Muscle of leg (tissue), 11 donors: ENCODE results near the gene SLC44A3. TPM values are rescaled to one million over a fixed set of nuclear protein-coding genes. Genes with fewer than 3 reads are reported as not detected.
A peak's percentile ranks its signal among the peaks of the same experiment; 100 is the strongest.

Experiments
- DNase-seq: peaks from one replicate; pipeline ENCODE4 v3.0.0; 2013
- H3K27ac ChIP-seq: one replicate; pipeline ENCODE4 v1.5.1; 2013; ENCODE audit warnings: mild to moderate bottlenecking, low read length, control low read depth
- H3K27me3 ChIP-seq: one replicate; pipeline ENCODE4 v1.6.1; 2013; ENCODE audit warnings: low read length; ENCODE audit not compliant: control insufficient read depth, insufficient read depth
- H3K36me3 ChIP-seq: one replicate; pipeline ENCODE4 v1.6.1; 2013; ENCODE audit warnings: low read length; ENCODE audit not compliant: control insufficient read depth, insufficient read depth
- H3K4me1 ChIP-seq: one replicate; pipeline ENCODE4 v1.6.1; 2013; ENCODE audit warnings: low read length; ENCODE audit not compliant: control insufficient read depth, insufficient read depth
- H3K4me3 ChIP-seq: one replicate; pipeline ENCODE4 v1.5.1; 2013; ENCODE audit warnings: low read length, control low read depth
- H3K9me3 ChIP-seq: replicated peaks from 2 replicates; pipeline ENCODE4 v1.6.1; 2013; ENCODE audit warnings: low read depth, low read length; ENCODE audit not compliant: control insufficient read depth
- WGBS: methylation state at CpG from one replicate; pipeline ENCODE4 v1.1.5; 2013; ENCODE audit warnings: missing lambda C conversion rate; ENCODE audit not compliant: insufficient coverage; 5-methylcytosine and 5-hydroxymethylcytosine counted together
- polyA plus RNA-seq, 8 donors: library from polyadenylated mRNA; unstranded; fragments of 120-200 nt; gene quantifications; one replicate each; pipeline versions ENCODE4 v1.2.1 to v1.2.3, GENCODE V29; 2013; ENCODE audit warnings: inconsistent platforms in 1 of 8, low replicate concordance in 1 of 8; ENCODE audit not compliant: insufficient read length in 8 of 8, insufficient read depth in 1 of 8
- total RNA-seq: library from RNA; stranded (reverse); fragments of 120-200 nt; gene quantifications from one replicate; pipeline ENCODE4 v1.2.4, GENCODE V29; 2013

Gene SLC44A3
- total and polyA plus RNA-seq, 9 donors: 2.1 to 5.2 (median 3.7) TPM

- peak; percentile 98 for DNase-seq
- 0% methylated on average over 56 of the region's 57 CpGs for WGBS
- H3K27me3 ChIP-seq: no peaks in the 10 kb centered on the region
- H3K4me3 ChIP-seq: peak within 1 kb of the TSS; percentile 93
- H3K27ac ChIP-seq: peak within 1 kb of the TSS; percentile 99
- peaks cover 13% of the 10 kb centered on the region for H3K36me3 ChIP-seq
- peaks cover 40% of the 10 kb centered on the region for H3K4me1 ChIP-seq
- no peaks in the 10 kb centered on the region for H3K9me3 ChIP-seq
Measured at GRCh38 chr1:94926915-94927404, 106.8 kb downstream of the SLC44A3 start, which contains the start of gene CNN3. Gene CNN3 (minus strand): TSS chr1:94927110. CDS start chr1:94926894, 216 bp downstream.

- 1% methylated on average over 31 of the region's 40 CpGs for WGBS
- H3K4me3 ChIP-seq: peak overlapping the region; percentile 61
- H3K9me3 ChIP-seq: no peaks in the 10 kb centered on the region
- no peaks in the 10 kb centered on the region for H3K27me3 ChIP-seq
- peak; percentile 83 for DNase-seq
- H3K27ac ChIP-seq: peak overlapping the region; percentile 98
- peaks cover 37% of the 10 kb centered on the region for H3K4me1 ChIP-seq
- peaks cover 15% of the 10 kb centered on the region for H3K36me3 ChIP-seq
Measured at GRCh38 chr1:94927405-94928175, 107.4 kb downstream of the SLC44A3 start.

GRCh38 chr1:94928293-94928939 lies 108.3 kb downstream of the SLC44A3 start:
- peak; percentile 45 for DNase-seq
- Histone ChIP-seq H3K27me3 (no peaks in the 10 kb centered on the region), H3K4me3 (peak overlapping the region; percentile 12), H3K9me3 (no peaks in the 10 kb centered on the region), H3K4me1 (peaks cover 31% of the 10 kb centered on the region), H3K36me3 (peaks cover 13% of the 10 kb centered on the region), H3K27ac (peak overlapping the region; percentile 98)
- WGBS: 66% methylated on average over 3 of the region's 7 CpGs

GRCh38 chr1:94929351-94930217 lies 109.4 kb downstream of the SLC44A3 start:
- WGBS: 34% methylated on average over 5 of the region's 11 CpGs
- Histone ChIP-seq H3K36me3 (peaks cover 10% of the 10 kb centered on the region), H3K27ac (peak overlapping the region; percentile 8), H3K4me1 (peaks cover 22% of the 10 kb centered on the region), H3K4me3 (no peak overlapping the region), H3K9me3 (no peaks in the 10 kb centered on the region), H3K27me3 (no peaks in the 10 kb centered on the region)
- DNase-seq: peak; percentile 44

GRCh38 chr1:94931254-94931841 lies 111.2 kb downstream of the SLC44A3 start:
- H3K36me3 ChIP-seq: peaks cover 10% of the 10 kb centered on the region
- 100% methylated on average over 2 of the region's 7 CpGs for WGBS
- DNase-seq: no peak
- H3K4me3 ChIP-seq: no peak overlapping the region
- H3K27me3 ChIP-seq: no peaks in the 10 kb centered on the region
- no peak overlapping the region for H3K27ac ChIP-seq
- peaks cover 22% of the 10 kb centered on the region for H3K4me1 ChIP-seq
- no peaks in the 10 kb centered on the region for H3K9me3 ChIP-seq

- Histone ChIP-seq H3K27ac (no peak overlapping the region), H3K4me1 (peaks cover 10% of the 10 kb centered on the region), H3K27me3 (no peaks in the 10 kb centered on the region), H3K4me3 (no peak overlapping the region), H3K36me3 (peaks cover 10% of the 10 kb centered on the region), H3K9me3 (no peaks in the 10 kb centered on the region)
- WGBS: no CpG with 5 or more reads among the region's 2 CpGs
- DNase-seq: no peak
Measured at GRCh38 chr1:94934551-94934950, 114.4 kb downstream of the SLC44A3 start.

GRCh38 chr1:94935034-94935433 lies 114.9 kb downstream of the SLC44A3 start:
- no peaks in the 10 kb centered on the region for H3K27me3 ChIP-seq
- H3K36me3 ChIP-seq: peaks cover 10% of the 10 kb centered on the region
- WGBS: no CpG with 5 or more reads among the region's 1 CpG
- peaks cover 6% of the 10 kb centered on the region for H3K4me1 ChIP-seq
- H3K27ac ChIP-seq: no peak overlapping the region
- no peak overlapping the region for H3K4me3 ChIP-seq
- no peak for DNase-seq
- H3K9me3 ChIP-seq: no peaks in the 10 kb centered on the region

GRCh38 chr1:94935476-94935875 lies 115.3 kb downstream of the SLC44A3 start:
- H3K4me1 ChIP-seq: peaks cover 6% of the 10 kb centered on the region
- H3K4me3 ChIP-seq: no peak overlapping the region
- no CpG with 5 or more reads among the region's 1 CpG for WGBS
- H3K36me3 ChIP-seq: peaks cover 10% of the 10 kb centered on the region
- no peak for DNase-seq
- no peaks in the 10 kb centered on the region for H3K9me3 ChIP-seq
- H3K27me3 ChIP-seq: no peaks in the 10 kb centered on the region
- no peak overlapping the region for H3K27ac ChIP-seq

- Histone ChIP-seq H3K4me3 (no peak overlapping the region), H3K36me3 (peaks cover 7% of the 10 kb centered on the region), H3K27ac (no peak overlapping the region), H3K27me3 (no peaks in the 10 kb centered on the region), H3K9me3 (no peaks in the 10 kb centered on the region), H3K4me1 (peaks cover 6% of the 10 kb centered on the region)
- WGBS: 71% methylated on average over 1 of the region's 5 CpGs
- DNase-seq: no peak
Measured at GRCh38 chr1:94936861-94937620, 116.9 kb downstream of the SLC44A3 start.
